HG02943 (cell line): ENCODE results near the gene SPATA9.

ENCODE experiments used
- ATAC-seq: cut with Tn5 transposase; IDR thresholded peaks from one replicate; pipeline ENCODE4 v1.9.1; 2021; ENCODE audit warnings: mild to moderate bottlenecking, low read depth, moderate library complexity; ENCODE audit not compliant: unreplicated experiment

The SPATA9 gene, protein sequence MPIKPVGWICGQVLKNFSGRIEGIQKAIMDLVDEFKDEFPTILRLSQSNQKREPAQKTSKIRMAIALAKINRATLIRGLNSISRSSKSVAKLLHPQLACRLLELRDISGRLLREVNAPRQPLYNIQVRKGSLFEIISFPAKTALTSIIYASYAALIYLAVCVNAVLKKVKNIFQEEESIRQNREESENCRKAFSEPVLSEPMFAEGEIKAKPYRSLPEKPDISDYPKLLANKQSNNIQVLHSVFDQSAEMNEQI

DNA sequence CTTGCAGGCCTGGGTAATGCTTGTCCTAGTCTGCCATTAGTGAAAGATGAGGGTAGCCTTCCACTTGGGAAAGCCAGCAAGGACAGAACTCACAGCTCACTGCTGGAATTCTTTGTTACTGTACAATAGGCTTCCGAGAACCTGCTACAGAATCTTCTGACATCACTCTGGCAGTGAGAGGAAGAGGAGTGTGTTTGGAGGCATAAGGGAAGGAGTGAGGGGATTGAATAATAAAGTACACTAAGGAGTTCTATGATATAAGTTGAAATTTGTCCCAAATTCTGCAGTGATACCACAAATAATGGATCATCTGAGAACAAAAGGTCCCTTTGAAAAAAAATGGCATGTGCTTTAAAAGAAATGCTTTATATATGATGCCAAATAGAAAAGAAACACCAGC lies at the start of gene SPATA9:
TSS of gene SPATA9 (minus strand) at position 101 of the 400 bp plus-strand sequence. CDS start 137 bp downstream, outside the sequence.
- ATAC-seq = no peak

DNA sequence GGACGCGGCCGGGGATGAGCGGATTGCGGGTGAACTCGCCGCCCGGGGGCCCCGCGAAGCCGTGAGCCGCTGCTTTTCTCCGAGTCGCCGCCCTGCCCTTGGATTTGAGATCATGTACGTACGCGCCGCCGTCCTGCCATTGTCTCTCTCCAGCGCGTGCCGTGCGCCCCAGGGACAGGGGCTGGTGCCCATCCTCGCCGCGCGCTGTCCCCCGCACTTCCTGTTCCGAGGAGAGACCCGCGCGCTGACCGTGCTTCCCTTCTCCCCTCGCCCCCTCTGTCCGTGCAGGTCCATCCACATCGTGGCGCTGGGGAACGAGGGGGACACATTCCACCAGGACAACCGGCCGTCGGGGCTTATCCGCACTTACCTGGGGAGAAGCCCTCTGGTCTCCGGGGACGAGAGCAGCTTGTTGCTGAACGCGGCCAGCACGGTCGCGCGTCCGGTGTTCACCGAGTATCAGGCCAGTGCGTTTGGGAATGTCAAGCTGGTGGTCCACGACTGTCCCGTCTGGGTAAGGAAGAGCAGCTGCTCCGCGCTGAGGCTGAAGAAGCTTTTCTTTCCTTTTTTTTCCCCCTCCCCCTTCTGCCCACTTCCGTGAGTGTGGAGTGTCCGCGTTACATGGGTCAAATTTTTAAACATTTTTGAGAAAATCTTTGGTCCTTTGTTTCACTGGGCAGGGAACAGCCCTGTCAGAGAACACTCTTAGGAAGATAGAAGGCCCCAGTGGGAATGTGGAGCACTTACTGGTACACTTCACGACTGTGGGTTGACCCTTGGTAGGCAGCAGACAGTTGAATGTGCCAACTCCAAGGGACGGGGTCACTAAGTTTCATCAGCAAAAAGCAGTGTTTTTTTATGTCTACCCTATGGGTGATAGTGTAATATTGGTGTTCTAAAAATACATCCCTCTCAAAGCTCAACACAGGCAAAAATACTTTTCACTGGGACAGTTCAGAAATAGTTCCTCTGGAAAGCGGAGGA lies 49.1 kb upstream of the SPATA9 start:
- peak; percentile 13 for ATAC-seq

DNA sequence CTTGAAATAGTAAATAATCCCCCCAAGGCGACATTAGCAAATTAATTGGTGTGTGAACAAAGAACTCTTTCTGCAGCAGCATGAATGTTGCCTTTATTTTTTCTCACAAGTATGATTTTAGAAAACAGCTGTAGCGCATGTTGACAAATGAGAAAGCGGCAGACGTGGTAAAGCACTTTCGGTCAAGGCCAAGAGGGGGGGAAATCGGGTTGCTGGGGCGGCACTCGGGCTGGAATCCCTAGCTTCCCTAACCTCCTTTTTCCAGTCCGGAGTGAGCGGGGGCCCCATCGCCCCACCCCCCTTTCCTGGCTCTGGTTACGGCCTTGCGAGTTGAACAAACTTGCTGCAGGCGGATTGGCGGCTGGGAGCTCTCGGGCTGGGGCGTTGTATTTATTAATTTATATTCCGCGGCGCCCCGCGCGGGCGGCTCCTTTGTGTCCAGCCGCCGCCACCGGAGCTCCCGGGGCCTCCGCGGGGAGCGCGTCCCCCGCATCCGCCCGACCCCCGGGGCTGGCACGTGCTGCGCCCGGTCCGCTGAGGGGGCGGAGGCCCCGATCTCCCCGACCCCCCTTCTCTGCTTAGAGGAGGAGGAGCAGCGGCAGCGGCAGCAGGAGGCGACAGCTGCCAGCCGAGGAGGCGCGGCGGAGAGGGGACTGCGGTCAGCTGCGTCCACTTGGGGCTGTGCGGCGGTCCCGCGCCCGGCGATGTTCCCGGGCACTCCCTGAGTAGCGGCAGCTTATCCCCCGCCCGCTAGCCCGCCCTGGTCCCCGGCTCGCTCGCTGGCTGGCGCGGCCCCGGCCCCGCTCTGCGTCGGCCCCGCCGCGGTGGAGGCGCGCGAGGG lies 48.2 kb upstream of the SPATA9 start, which contains the start of gene RHOBTB3:
TSS of gene RHOBTB3 (plus strand) at position 607 of the 841 bp plus-strand sequence. CDS start 347 bp downstream, outside the sequence.
- ATAC-seq = peak; percentile 31

DNA sequence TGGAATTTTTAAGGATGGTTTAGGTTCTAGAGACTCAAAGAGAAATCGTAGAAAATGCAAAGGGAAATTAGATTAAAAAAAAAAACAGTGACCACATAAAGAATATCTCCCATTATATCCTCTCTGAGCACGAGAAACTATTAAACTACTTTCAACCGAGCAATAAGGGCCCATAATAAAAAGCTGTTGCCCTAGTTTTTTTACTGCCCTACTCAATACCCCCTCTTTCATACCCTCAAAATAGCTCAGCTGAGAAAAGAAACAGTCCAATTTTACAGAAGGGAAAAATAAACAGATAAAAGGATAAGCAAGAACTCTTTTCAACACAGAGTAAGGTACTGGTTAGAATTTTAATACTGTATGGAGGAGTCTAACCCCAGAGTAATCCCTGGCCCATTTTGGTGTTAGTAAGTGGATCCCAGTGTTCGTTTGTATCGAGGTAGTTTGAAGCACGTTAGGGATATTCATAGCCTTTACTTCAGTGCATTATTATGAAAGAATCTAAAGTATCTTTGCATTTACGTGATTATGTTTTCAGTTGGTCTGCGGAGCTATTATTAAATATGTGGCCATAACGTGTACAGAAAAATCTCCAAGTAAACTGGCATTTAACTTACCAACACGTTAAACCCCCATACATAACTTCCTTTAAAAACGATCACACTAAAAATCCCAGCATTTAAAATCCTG lies 47.4 kb upstream of the SPATA9 start:
- no peak for ATAC-seq

DNA sequence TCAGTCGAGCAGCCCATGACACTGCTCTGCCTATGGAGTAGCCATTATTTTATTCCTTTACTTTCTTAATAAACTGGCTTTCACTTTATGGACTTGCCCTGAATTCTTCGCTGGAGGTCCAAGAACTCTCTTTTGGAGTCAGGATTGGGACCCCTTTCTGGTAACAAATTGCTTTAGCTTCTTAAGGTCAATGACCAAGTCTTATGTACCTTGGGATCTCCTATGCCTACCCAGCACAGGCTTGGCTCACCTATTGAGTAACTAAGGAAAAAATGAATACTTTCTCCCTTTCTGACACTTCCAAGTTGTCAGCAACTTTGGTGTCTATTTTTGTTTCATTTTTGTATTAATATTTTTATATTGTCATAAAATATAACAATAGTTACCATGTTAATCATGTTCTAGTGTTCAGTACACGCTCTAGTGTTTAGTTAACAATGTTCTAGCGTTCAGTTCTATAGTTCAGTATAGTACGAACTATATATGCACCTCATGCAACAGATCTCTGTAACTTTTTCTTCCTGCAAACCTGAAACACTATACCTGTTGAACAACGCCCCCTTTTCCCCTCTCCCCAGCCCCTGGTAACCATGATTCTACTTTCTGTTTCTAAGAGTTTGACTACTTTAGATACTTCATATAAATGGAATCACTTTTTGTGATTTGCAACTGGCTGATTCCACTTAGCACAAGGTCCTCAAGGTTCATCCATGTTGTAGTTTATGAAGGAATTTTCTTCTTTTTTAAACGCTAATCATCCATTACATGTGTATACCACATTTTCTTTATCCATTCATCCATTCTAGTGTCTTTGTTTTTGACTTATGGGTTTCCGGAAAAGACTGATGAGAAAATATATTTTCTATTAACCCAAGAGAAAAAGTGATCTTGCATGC lies 46.6 kb upstream of the SPATA9 start:
- ATAC-seq = no peak

DNA sequence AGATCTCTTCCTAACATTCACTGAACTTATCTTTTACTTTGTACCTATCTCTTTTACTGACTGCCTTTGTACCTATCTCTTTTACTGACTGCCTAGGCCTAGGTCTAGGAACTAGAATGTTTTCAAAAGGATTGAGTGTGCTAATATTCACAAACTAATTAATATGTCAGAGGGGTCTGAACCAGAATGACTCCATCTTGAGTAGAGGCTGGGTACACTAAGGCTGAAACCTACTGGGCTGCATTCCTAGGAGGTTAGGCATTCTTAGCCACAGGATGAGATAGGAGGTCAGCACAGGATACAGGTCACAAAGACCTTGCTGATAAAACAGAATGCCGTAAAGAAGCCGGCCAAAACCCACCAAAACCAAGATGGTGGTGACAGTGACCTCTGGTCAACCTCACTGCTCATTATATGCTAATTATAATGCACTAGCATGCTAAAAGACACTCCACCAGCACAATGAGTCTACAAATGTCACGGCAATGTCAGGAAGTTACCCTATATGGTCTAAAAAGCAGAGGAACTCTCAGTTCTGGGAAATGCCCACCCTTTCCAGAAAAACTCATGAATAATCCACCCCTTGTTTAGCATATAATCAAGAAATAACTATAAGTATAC lies 45.8 kb upstream of the SPATA9 start:
- no peak for ATAC-seq

DNA sequence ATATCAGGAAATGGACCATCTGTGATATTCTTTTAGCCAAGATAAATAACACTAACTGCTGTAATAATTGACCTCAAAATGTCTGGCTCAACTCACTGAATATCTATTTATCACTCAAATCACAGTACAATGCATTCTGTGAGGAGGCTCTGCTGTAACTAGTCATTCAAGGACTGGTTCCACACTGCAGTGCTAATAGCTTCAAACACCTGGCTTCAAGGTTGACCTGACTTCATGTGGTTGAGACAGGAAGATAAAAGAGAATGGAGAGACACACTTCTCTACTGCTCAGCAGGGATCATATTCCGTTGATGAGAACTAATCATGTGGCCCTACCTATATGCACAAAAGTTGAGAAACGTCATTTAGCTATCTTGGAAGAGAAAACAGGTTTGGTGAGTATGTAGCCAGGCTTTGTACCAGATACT lies 45.0 kb upstream of the SPATA9 start:
- peak; percentile 32 for ATAC-seq

DNA sequence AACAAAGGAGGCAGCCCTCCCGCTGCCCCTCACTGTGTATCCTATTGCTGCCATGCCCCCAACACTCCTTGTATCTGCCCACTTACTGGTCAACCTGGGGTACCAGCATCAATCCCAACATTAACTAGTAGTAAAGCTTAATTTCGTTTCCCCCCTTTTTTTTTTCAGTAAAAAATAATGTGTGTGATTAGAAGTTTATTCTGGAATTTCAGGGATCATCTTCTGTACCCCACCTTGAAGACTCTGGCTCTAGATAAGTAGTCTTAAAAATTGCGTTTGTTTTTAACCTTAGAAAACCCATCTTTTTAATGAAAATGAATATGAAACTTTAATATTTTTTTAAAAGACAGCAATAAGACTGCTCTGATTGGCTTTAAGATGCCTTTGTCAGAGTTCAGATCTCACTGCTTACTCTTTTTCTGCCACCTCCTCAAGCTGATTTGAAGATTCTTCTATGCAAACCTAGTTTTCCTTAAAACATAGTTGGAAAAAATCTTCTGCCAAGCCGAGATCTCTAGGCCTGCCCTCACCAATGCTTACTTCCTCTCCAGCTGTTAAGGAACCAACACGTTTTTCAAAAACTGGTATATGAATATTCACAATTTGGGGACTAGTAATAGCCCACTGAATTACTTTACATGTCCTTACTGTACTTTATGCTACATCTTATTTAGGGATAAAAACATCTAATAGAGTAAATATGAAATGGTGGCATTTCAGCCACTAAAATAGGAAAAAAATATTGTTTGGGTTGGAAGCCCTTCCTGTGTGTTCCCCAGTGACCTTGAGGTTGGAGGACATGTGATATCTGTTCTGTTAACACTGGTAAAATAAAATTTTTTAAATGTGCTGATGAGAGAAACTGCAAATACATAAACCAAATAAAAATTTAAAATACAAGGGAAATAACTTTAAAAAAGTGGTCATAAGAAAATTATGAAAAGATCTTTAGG lies 44.3 kb upstream of the SPATA9 start:
- ATAC-seq = no peak

DNA sequence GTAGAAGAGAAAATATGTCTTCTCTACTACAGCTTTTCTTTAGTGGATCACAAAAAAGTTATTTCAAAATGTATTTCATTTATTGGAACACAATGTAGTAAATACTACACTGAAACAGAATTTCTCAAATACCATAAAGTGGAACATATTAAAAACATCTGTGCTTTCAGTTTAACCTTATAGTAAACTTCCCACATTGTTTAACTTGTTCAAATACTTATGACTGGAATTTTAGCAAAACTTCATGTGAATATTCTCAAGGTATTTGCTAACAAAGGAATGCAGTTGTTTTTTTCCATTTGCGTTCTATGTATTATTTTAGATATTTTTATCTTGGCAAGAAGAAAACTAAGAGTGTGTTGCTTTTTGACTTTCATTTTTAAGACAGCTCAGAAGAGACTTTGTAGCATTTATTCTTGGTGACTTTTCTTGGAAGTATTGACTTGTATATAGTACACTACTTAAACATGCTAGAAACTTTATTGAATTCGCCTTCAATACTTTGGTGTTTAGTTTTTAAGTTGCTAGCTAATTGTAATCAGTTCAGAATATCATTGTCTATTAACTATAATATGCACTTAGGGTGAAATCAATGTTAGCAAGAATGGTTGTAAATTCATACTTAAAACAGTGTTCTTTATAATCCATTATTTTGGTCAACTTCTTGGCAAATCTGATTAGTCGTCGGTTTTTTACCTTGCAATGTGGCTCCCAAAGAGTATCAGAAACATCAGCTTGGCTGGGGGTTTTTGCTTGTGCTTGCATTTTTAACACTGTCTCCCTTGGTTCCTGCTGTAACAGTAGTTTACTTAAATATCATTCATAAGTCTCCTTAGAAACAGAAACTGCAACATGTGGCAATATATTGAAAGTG lies 43.4 kb upstream of the SPATA9 start:
- ATAC-seq = peak; percentile 46

DNA sequence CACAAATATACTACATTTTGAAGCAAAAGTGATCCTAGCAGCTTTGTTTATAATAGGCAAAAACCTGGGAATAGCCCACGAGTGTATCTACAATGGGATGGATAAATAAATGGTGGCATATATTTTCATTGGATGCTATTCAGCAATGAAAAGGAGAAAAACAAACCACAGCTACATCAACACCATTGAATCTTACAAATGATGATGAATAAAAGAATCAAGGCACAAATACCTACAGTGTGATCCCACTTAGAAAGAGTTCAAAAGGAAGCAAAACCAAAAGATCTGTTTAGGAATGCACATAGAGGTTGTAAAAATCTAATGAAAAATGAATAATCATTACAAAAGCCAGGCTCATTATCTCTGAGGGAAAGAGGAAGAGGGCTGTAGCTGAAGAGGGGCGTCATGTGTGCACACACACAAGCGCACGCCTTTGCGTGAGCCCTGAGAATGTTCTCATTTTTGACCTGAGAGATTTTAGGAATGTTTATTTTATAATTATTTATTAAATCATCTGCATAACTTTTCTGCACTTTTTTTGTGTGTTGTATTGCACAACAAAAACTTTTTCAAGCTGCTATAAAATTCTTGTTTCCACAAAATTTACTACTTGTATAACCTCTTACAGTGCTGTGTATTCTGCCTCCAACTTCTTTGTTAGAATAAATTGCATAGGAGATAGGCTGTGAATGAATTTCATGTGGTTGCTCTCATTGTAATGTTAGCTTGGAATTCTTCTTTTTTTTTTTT lies 42.5 kb upstream of the SPATA9 start:
- ATAC-seq = no peak

DNA sequence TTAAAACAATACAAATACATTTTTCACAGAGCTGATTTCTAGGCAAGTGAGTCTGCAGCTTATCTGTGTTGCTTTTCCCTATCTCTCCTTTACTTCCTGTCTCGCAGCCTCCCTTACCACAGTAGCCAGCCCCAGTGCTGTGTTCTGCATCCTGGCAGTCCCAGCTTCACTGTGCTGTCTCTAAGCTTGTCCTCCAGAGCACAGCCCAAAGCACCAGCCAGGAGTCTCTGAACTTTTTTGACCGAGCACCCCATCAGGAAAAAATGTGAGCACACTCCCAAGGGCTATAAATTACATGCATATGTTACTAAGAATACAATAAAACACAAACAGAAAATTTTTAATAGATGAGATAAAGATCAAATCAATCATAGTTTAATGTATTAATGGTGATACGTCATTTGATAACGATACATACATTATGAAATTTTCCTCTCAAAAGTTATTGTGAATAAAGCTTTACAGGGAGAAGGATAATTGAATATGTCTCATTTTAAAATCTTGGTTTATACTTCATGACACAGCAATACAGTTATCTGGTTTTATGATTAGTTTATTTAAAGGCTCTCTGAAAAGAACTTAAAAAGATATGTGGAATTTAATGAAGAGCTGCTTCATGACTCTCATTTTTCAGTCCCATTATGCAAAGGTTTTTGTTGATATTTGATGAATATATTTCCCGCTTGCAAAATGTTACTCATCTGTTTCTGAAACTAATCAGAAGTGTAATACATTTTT lies 41.0 kb upstream of the SPATA9 start:
- ATAC-seq = no peak

DNA sequence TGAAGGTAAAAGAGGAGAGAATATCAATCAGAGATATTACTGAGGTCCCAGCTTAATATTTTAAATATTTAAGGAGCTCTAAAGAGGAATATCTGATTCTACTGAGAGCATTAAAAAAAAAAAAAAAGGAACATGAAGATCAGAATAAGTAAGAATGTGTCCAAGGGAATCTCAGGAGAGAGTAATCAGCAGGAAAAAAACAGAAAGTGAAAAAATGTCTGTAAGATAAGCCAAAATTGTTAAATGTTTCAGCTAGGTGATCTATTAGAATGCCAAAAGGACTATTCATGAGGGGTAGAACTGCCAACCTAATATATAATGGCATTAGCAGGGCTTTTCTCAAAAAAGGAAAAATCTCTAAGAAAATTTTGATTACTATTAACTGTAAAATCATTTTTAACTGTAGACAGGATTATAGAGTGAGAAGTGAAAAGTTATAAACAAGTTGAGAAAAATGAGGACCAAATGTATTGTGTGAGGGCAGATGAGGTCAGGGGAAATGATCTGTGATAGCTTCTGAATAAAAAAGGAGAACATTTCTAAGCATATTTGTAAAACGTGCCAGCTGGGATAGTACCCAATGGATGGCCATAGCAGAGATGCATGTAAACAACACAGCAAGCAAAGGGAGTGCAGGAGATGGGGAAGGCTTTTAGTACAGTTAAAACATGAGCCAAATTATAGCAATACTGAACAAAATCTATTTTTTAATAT lies 38.9 kb upstream of the SPATA9 start:
- no peak for ATAC-seq

DNA sequence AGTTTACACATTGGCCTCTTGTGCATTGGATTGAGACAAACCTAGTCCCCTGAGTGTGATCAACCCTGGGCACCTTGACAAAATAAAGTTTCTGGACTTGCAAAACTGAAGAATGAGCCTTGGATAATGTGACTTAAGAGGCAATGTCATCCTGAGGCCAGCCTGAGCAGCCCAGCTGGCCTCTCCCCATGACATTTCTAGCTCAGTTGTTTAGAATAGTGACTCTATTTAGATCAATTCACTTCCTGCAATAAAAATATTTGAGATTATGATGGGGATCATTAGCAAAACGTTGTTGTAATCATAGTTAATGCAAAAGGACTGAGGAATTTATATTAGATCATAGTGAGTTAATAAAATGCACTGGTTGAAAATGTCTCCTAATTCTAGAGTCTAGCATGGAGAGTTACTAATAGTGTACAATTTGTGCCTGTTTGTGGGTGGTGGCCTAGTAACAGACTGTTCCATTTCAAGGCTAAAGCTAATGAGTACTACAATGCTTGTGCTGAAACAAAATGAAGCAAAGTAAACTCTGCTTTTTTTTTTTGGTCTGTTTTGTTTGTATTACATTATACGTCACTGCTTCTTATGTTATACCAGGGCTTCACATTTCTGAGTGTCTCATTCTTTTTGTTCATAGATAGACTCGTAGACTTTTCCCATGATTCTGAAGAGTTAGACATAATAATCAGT lies 37.4 kb upstream of the SPATA9 start:
- ATAC-seq = no peak

DNA sequence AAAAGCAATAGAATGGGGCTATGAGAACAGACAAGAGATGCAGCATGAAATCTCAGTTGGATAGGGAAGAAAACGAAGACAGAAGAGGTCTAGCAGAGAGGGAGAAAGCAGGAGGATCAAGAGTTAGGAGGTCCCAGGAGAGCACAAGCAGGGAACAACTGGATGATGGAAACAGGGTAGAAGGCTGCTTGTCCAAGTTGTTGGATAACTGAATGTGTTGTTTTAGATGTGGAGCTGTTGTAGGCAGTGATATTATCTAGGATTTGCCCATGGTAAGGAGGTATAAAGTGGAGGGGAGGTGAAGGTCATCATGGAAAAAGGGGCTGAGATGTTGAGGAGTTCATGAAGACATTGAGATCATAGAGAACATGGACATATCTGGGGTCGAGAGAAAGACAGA lies 35.9 kb upstream of the SPATA9 start:
- no peak for ATAC-seq
